ENCODE measurements around the gene TMEM135. TPM values are rescaled to one million over a fixed set of nuclear protein-coding genes. Genes with fewer than 3 reads are reported as not detected.
"Not testable (repeated sequence)": the region's sequence is repeated elsewhere in the genome, so short reads cannot be mapped to it uniquely, and the experiment has no call there.

Gene TMEM135
- total RNA-seq, 1 experiment from 2014 or later = 65.5 TPM

GRCh38 chr11:87271951-87272350 lies 234.2 kb downstream of the TMEM135 start:
- in situ Hi-C loops (cut with HindIII; ENCODE audit: low pct_unique_long_range_greater_than_20kb, low sequenced_read_pairs); intact Hi-C loops (cut with micrococcal nuclease; ENCODE audit: unreplicated experiment); CTCF ChIA-PET; DNase-seq (ENCODE audit: low read depth, low spot score); BruUV-seq (replicated peaks); H3K27me3 ChIP-seq (ENCODE audit: control insufficient read depth, insufficient read depth, low read length); H3K36me3 ChIP-seq (ENCODE audit: control insufficient read depth, insufficient read depth, low read length); H3K4me1 ChIP-seq (ENCODE audit: control insufficient read depth, insufficient read depth, low read length); ATAC-seq; H3K4me3 ChIP-seq (ENCODE audit: low read depth in 2 of 2, low read length in 2 of 2); H3K9me3 ChIP-seq (ENCODE audit: control insufficient read depth, insufficient read depth, low read depth, low read length); POLR2A ChIA-PET; H3K27ac ChIP-seq (ENCODE audit: low read length): not testable (repeated sequence)

- Histone ChIP-seq H3K36me3 (ENCODE audit: control insufficient read depth, insufficient read depth, low read length) (no peaks in the 10 kb centered on the region), H3K4me3 (ENCODE audit: low read depth in 2 of 2, low read length in 2 of 2) (no peak overlapping the region), H3K9me3 (ENCODE audit: control insufficient read depth, insufficient read depth, low read depth, low read length) (no peaks in the 10 kb centered on the region), H3K27ac (ENCODE audit: low read length) (no peak overlapping the region), H3K4me1 (ENCODE audit: control insufficient read depth, insufficient read depth, low read length) (no peaks in the 10 kb centered on the region), H3K27me3 (ENCODE audit: control insufficient read depth, insufficient read depth, low read length) (no peaks in the 10 kb centered on the region)
- BruUV-seq (replicated peaks) = no TSS peak
- POLR2A ChIA-PET = no interaction called here
- in situ Hi-C loops (cut with HindIII; ENCODE audit: low pct_unique_long_range_greater_than_20kb, low sequenced_read_pairs) = no loop called here
- intact Hi-C loops (cut with micrococcal nuclease; ENCODE audit: unreplicated experiment) = no loop called here
- no peak for ATAC-seq
- TF ChIP-seq SIN3A (IDR thresholded peaks at IDR 0.05; ENCODE audit: borderline replicate concordance, insufficient read depth, low read depth, low read length) = no peak
- TF ChIP-seq CTCF (IDR thresholded peaks at IDR 0.05) = no peak
- no peak for TF ChIP-seq POLR2AphosphoS5 (IDR thresholded peaks at IDR 0.05; ENCODE audit: low read depth, low read length)
- no peak for TF ChIP-seq REST (IDR thresholded peaks at IDR 0.05; ENCODE audit: insufficient read depth in 1 of 2, low read depth in 2 of 2, low read length in 1 of 2)
- no peak for TF ChIP-seq TCF7L2 (IDR thresholded peaks at IDR 0.05; ENCODE audit: low read depth, low read length)
- no peak for DNase-seq (ENCODE audit: low read depth, low spot score)
- CTCF ChIA-PET = no interaction called here
Observed at GRCh38 chr11:87275176-87275575, 237.4 kb downstream of the TMEM135 start.

GRCh38 chr11:87280143-87280542 lies 242.4 kb downstream of the TMEM135 start:
- intact Hi-C loops (cut with micrococcal nuclease; ENCODE audit: unreplicated experiment) (loop anchor here (10.0 kb wide), 1 partner anchor 185 kb away; no protein-coding TSS in a partner anchor), in situ Hi-C loops (cut with HindIII; ENCODE audit: low pct_unique_long_range_greater_than_20kb, low sequenced_read_pairs) (no loop called here)
- POLR2A ChIA-PET = no interaction called here
- CTCF ChIA-PET = no interaction called here
- no peak overlapping the region for H3K4me3 ChIP-seq (ENCODE audit: low read depth in 2 of 2, low read length in 2 of 2)
- ATAC-seq (no peak), DNase-seq (ENCODE audit: low read depth, low spot score) (no peak)
- no TSS peak for BruUV-seq (replicated peaks)
- H3K4me1 ChIP-seq (ENCODE audit: control insufficient read depth, insufficient read depth, low read length) = no peaks in the 10 kb centered on the region
- no peaks in the 10 kb centered on the region for H3K9me3 ChIP-seq (ENCODE audit: control insufficient read depth, insufficient read depth, low read depth, low read length)
- no peaks in the 10 kb centered on the region for H3K27me3 ChIP-seq (ENCODE audit: control insufficient read depth, insufficient read depth, low read length)
- no peaks in the 10 kb centered on the region for H3K36me3 ChIP-seq (ENCODE audit: control insufficient read depth, insufficient read depth, low read length)
- TF ChIP-seq POLR2AphosphoS5 (IDR thresholded peaks at IDR 0.05; ENCODE audit: low read depth, low read length) (no peak), REST (IDR thresholded peaks at IDR 0.05; ENCODE audit: insufficient read depth in 1 of 2, low read depth in 2 of 2, low read length in 1 of 2) (no peak), SIN3A (IDR thresholded peaks at IDR 0.05; ENCODE audit: borderline replicate concordance, insufficient read depth, low read depth, low read length) (no peak), CTCF (IDR thresholded peaks at IDR 0.05) (no peak), TCF7L2 (IDR thresholded peaks at IDR 0.05; ENCODE audit: low read depth, low read length) (no peak)
- H3K27ac ChIP-seq (ENCODE audit: low read length) = no peak overlapping the region
